HepG2 (cell line): ENCODE measurements around the gene SOCS7. TPM values are rescaled to one million over a fixed set of nuclear protein-coding genes. Genes with fewer than 3 reads are reported as not detected.

Experiments
- ATAC-seq: fragments of 200-7000 bp; cut with Tn5 transposase; 3 replicates; pipeline ENCODE4 v1.9.1; 2020; ENCODE audit warnings: mild to moderate bottlenecking, moderate library complexity
- BruUV-seq: library from RNA; stranded (reverse); fragments of 400-500 nt; replicated peaks from 2 replicates; lab custom pipeline; 2021; lab: Mats Ljungman, UMichigan
- CTCF ChIA-PET: fragments of 300-600 bp; formaldehyde crosslinking; extraction: SDS; loops from one replicate; lab custom pipeline; 2021; ENCODE audit warnings: low total read pairs, inconsistent platforms, low intra/inter-chr PET ratio; lab: Yijun Ruan, JAX
- POLR2A ChIA-PET: fragments of 350-600 bp; sonication (Branson Sonifier 250); formaldehyde crosslinking; loops from one replicate; lab custom pipeline; 2020; ENCODE audit warnings: antibody characterized with exemption, inconsistent platforms; lab: Yijun Ruan, JAX
- DNase-seq: peaks from one replicate; pipeline ENCODE4 v3.0.0-alpha.2; 2015; ENCODE audit warnings: low spot score
- FAIRE-seq: peaks from 3 replicates; lab custom pipeline; 2011; peaks lifted over from hg19 to GRCh38; lab: Jason Lieb, UNC
- H2AFZ ChIP-seq: one replicate; pipeline ENCODE4 v1.6.1; 2011; ENCODE audit warnings: low read length, inconsistent platforms
- H3K27ac ChIP-seq: fragments of 300-600 bp; 3 replicates; pipeline ENCODE4 v1.8.0; 2011; ENCODE audit warnings: mixed run types, mild to moderate bottlenecking, mixed read lengths, low read length, inconsistent platforms; ENCODE audit not compliant: insufficient read depth; ENCODE audit errors: extremely low read length
- H3K27me3 ChIP-seq, 2 experiments: fragments of 200-600 bp in 1 of 2; 2 replicates in 1 of 2; 3 replicates in 1 of 2; pipeline versions ENCODE4 v1.6.0 to v1.8.0; 2011; ENCODE audit warnings: low read length in 2 of 2, mild to moderate bottlenecking in 2 of 2, moderate library complexity in 2 of 2, inconsistent platforms in 1 of 2; ENCODE audit not compliant: insufficient read depth in 2 of 2, control insufficient read depth in 1 of 2
- H3K36me3 ChIP-seq, 2 experiments: fragments of 200-600 bp in 1 of 2; replicated peaks in 1 of 2; 2 replicates in 1 of 2; 3 replicates in 1 of 2; pipeline versions ENCODE4 v1.5.1 to v1.8.0; 2011; ENCODE audit warnings: low read length in 2 of 2, inconsistent platforms in 1 of 2; ENCODE audit not compliant: insufficient read depth in 2 of 2, control insufficient read depth in 1 of 2
- H3K4me1 ChIP-seq: 2 replicates; pipeline ENCODE4 v1.5.1; 2012; ENCODE audit warnings: low read length, inconsistent platforms; ENCODE audit not compliant: insufficient read depth
- H3K4me2 ChIP-seq: 2 replicates; pipeline ENCODE4 v1.6.0; 2011; ENCODE audit warnings: low read depth, low read length, inconsistent platforms
- H3K4me3 ChIP-seq, 3 experiments: fragments of 200-600 bp in 1 of 3; sonication (generic), shearing (Covaris generic) in 1 of 3; replicated peaks in 1 of 3; 2 replicates each; pipeline ENCODE4 v1.5.1; 2011 to 2016; ENCODE audit warnings: low read length in 3 of 3, inconsistent platforms in 2 of 3, low read depth in 2 of 3, mild to moderate bottlenecking in 2 of 3, control low read depth in 1 of 3, mixed read lengths in 1 of 3; ENCODE audit not compliant: insufficient read depth in 1 of 3
- H3K79me2 ChIP-seq: one replicate; pipeline ENCODE4 v1.6.1; 2011; ENCODE audit warnings: low read length, inconsistent platforms; ENCODE audit not compliant: insufficient read depth
- H3K9ac ChIP-seq: 2 replicates; pipeline ENCODE4 v1.6.0; 2011; ENCODE audit warnings: mild to moderate bottlenecking, low read depth, low read length, inconsistent platforms; ENCODE audit not compliant: insufficient read depth
- H3K9me3 ChIP-seq: 2 replicates; pipeline ENCODE4 v1.5.1; 2012; ENCODE audit warnings: mild to moderate bottlenecking, low read length
- H4K20me1 ChIP-seq: 2 replicates; pipeline ENCODE4 v1.6.0; 2011; ENCODE audit warnings: inconsistent platforms, mild to moderate bottlenecking, low read length, moderate library complexity; ENCODE audit not compliant: insufficient read depth
- ADNP ChIP-seq: sonication (generic); formaldehyde crosslinking; IDR thresholded peaks from 2 replicates; pipeline ENCODE4 v1.4.0; 2020; ENCODE audit warnings: missing genetic modification reagents
- CBX2 ChIP-seq, 2 experiments: fragments of 200-600 bp in 1 of 2; sonication (generic); formaldehyde crosslinking in 1 of 2; IDR thresholded peaks; 2 replicates each; pipeline versions ENCODE4 v1.7.0 to v1.8.1; 2018 to 2022; ENCODE audit warnings: low read depth in 2 of 2, low read length in 1 of 2, mild to moderate bottlenecking in 1 of 2, missing genetic modification reagents in 1 of 2
- CSRNP2 ChIP-seq: sonication (generic); formaldehyde crosslinking; conservative IDR thresholded peaks from 2 replicates; pipeline ENCODE4 v1.8.0; 2022; ENCODE audit warnings: low read depth, missing genetic modification reagents
- KLF12 ChIP-seq: sonication (generic); formaldehyde crosslinking; IDR thresholded peaks from 2 replicates; pipeline ENCODE4 v1.4.0; 2020; ENCODE audit warnings: missing genetic modification reagents, borderline replicate concordance
- NKX3-1 ChIP-seq: sonication (generic); formaldehyde crosslinking; IDR thresholded peaks from 2 replicates; pipeline ENCODE4 v1.5.0; 2020; ENCODE audit warnings: missing genetic modification reagents
- POLR2A ChIP-seq, 2 experiments: IDR thresholded peaks; 2 replicates each; pipeline ENCODE4 v1.6.1; 2011; ENCODE audit warnings: low read depth in 2 of 2, low read length in 2 of 2, mild to moderate bottlenecking in 1 of 2, moderate library complexity in 1 of 2; ENCODE audit not compliant: insufficient read depth in 1 of 2
- PPARG ChIP-seq: conservative IDR thresholded peaks from 2 replicates; pipeline ENCODE4 v1.6.1; 2016; ENCODE audit warnings: missing biosample characterization, missing genetic modification reagents
- RNF2 ChIP-seq: fragments of 450-650 bp; conservative IDR thresholded peaks from 2 replicates; pipeline ENCODE4 v1.6.1; 2016; ENCODE audit warnings: low read depth
- STAG1 ChIP-seq: sonication (generic); formaldehyde crosslinking; IDR thresholded peaks from 2 replicates; pipeline ENCODE4 v1.4.0; 2020; ENCODE audit warnings: missing genetic modification reagents
- XRCC5 ChIP-seq: fragments of 200-400 bp; formaldehyde crosslinking; optimal IDR thresholded peaks from 2 replicates; pipeline ENCODE3; 2017; ENCODE audit warnings: mild to moderate bottlenecking, low read length
- ZKSCAN8 ChIP-seq: IDR thresholded peaks from 2 replicates; pipeline ENCODE4 v1.6.1; 2016; ENCODE audit warnings: borderline replicate concordance, missing genetic modification reagents, missing compliant biosample characterization
- ZMYM2 ChIP-seq: sonication (generic); formaldehyde crosslinking; IDR thresholded peaks from 2 replicates; pipeline ENCODE4 v1.8.0; 2022; ENCODE audit warnings: mild to moderate bottlenecking, missing genetic modification reagents
- ZNF281 ChIP-seq: sonication (generic); formaldehyde crosslinking; IDR thresholded peaks from 2 replicates; pipeline ENCODE4 v1.4.0; 2020; ENCODE audit warnings: missing genetic modification reagents, borderline replicate concordance
- ZNF331 ChIP-seq: sonication (generic); formaldehyde crosslinking; IDR thresholded peaks from 2 replicates; pipeline ENCODE4 v1.4.0; 2020; ENCODE audit warnings: missing genetic modification reagents
- ZNF772 ChIP-seq: sonication (generic); formaldehyde crosslinking; IDR thresholded peaks from 2 replicates; pipeline ENCODE4 v1.5.0; 2020; ENCODE audit warnings: mild to moderate bottlenecking, missing genetic modification reagents
- WGBS: methylation state at CpG from one replicate; pipeline ENCODE4 v1.1.6; 2017; ENCODE audit warnings: low lambda C conversion rate; 5-methylcytosine and 5-hydroxymethylcytosine counted together
- in situ Hi-C: cut with HindIII; loops from 2 replicates; pipeline ENCODE4 v1.10.0; 2017; ENCODE audit warnings: low pct_unique_long_range_greater_than_20kb; ENCODE audit not compliant: extremely low pct_ligation_motif_present
- intact Hi-C: fragments of 100-400 bp; cut with micrococcal nuclease; formaldehyde crosslinking; loops from one replicate; pipeline ENCODE4 v1.10.0; 2022; ENCODE audit not compliant: unreplicated experiment
- polyA plus RNA-seq, 8 experiments: library from polyadenylated mRNA; depleted of rRNA in 3 of 8; stranded (reverse) in 7 of 8; unstranded in 1 of 8; fragments of >200 nt; fragmentation: Illumina TruSeq in 4 of 8; extraction: Trizol in 4 of 8; gene quantifications; 2 replicates each; pipeline versions ENCODE4 v1.2.1 to v1.2.3, GENCODE V29; 2011 to 2016; ENCODE audit warnings: low read depth in 4 of 8, missing spikeins in 1 of 8, mixed read lengths in 1 of 8; ENCODE audit not compliant: insufficient read depth in 1 of 8
- total RNA-seq, 5 experiments: library from RNA; depleted of rRNA; stranded (reverse); fragments of >200 nt; fragmentation: Illumina TruSeq; extraction: Trizol; gene quantifications; 2 replicates each; pipeline ENCODE4 v1.2.3, GENCODE V29; 2016; ENCODE audit warnings: low read depth in 1 of 5
- TF ChIP-seq, protein P1 (sequence below): IDR thresholded peaks from 2 replicates; pipeline ENCODE4 v1.6.1; 2012; ENCODE audit warnings: low read depth, low read length, improper control_type of control experiment
- TF ChIP-seq, protein P2 (sequence below): IDR thresholded peaks from 2 replicates; pipeline ENCODE4 v1.6.1; 2016; ENCODE audit warnings: missing compliant biosample characterization, missing genetic modification reagents, borderline replicate concordance

Gene SOCS7
- total and polyA plus RNA-seq, 2 of the 13 experiments (the other 11 are each of a cell fraction or from before 2014, with no cell fraction given), result 19.2 to 24.2 TPM

GRCh38 chr17:38440614-38441397 is 89.2 kb downstream of the SOCS7 start:
- intact Hi-C loops, result no loop called here
- H3K9ac ChIP-seq, result no peak overlapping the region
- TF ChIP-seq, protein P1, sequence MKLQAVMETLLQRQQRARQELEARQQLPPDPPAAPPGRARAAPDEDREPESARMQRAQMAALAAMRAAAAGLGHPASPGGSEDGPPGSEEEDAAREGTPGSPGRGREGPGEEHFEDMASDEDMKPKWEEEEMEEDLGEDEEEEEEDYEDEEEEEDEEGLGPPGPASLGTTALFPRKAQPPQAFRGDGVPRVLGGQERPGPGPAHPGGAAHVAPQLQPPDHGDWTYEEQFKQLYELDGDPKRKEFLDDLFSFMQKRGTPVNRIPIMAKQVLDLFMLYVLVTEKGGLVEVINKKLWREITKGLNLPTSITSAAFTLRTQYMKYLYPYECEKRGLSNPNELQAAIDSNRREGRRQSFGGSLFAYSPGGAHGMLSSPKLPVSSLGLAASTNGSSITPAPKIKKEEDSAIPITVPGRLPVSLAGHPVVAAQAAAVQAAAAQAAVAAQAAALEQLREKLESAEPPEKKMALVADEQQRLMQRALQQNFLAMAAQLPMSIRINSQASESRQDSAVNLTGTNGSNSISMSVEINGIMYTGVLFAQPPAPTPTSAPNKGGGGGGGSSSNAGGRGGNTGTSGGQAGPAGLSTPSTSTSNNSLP, result no peak
- TF ChIP-seq KLF12 (CRISPR knock-in tag) (no peak), ADNP (CRISPR knock-in tag) (no peak), ZKSCAN8 (CRISPR knock-in tag) (no peak), ZNF772 (CRISPR knock-in tag) (no peak), ZNF281 (CRISPR knock-in tag) (no peak), ZNF331 (CRISPR knock-in tag) (no peak), PPARG (CRISPR knock-in tag) (no peak), CBX2 (IDR thresholded peaks at IDR 0.05; ENCODE audit: low read depth, low read length) (no peak), CBX2 (CRISPR knock-in tag; IDR thresholded peaks at IDR 0.05; ENCODE audit: low read depth) (no peak), CSRNP2 (no peak), POLR2A (IDR thresholded peaks at IDR 0.05; ENCODE audit: insufficient read depth in 1 of 2, low read depth in 2 of 2, low read length in 2 of 2) (no peak), NKX3-1 (CRISPR knock-in tag) (no peak), RNF2 (no peak), XRCC5 (no peak), STAG1 (no peak), ZMYM2 (CRISPR knock-in tag) (no peak)
- TF ChIP-seq, protein P2, sequence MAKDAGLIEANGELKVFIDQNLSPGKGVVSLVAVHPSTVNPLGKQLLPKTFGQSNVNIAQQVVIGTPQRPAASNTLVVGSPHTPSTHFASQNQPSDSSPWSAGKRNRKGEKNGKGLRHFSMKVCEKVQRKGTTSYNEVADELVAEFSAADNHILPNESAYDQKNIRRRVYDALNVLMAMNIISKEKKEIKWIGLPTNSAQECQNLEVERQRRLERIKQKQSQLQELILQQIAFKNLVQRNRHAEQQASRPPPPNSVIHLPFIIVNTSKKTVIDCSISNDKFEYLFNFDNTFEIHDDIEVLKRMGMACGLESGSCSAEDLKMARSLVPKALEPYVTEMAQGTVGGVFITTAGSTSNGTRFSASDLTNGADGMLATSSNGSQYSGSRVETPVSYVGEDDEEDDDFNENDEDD, result no peak

More at GRCh38 chr17:38440614-38441397, 89.2 kb downstream of the SOCS7 start:
- in situ Hi-C loops, result no loop called here
- no peaks in the 10 kb centered on the region for H3K79me2 ChIP-seq
- no peaks in the 10 kb centered on the region for H3K36me3 ChIP-seq
- FAIRE-seq (no peak), ATAC-seq (no peak), DNase-seq (no peak)
- peaks cover 10 to 66% of the 10 kb centered on the region in 2 experiments; a peak in 4 of 5 replicates for H3K27me3 ChIP-seq
- ChIA-PET POLR2A (no interaction called here), CTCF (no interaction called here)
- no peak overlapping the region for H3K4me2 ChIP-seq
- no peaks in the 10 kb centered on the region for H3K4me1 ChIP-seq
- H4K20me1 ChIP-seq, result no peaks in the 10 kb centered on the region; the same call in 1 of the 2 replicates
- no peak overlapping the region for H3K4me3 ChIP-seq
- H2AFZ ChIP-seq, result no peak overlapping the region
- 16% methylated on average over 14 of the region's 16 CpGs for WGBS
- no peak overlapping the region for H3K27ac ChIP-seq
- no peaks in the 10 kb centered on the region for H3K9me3 ChIP-seq
- BruUV-seq, result no TSS peak
